ENCODE measurements around the gene SNN. TPM values are rescaled to one million over a fixed set of nuclear protein-coding genes. Genes with fewer than 3 reads are reported as not detected.
A peak's percentile ranks its signal among the peaks of the same experiment; 100 is the strongest.

SNN gene
- total and polyA plus RNA-seq, 9 of the 15 experiments (the other 6 are each of a cell fraction or from before 2014, with no cell fraction given): 0.07 to 2.9 (median 1.9) TPM

GRCh38 chr16:11640987-11641817, 27.1 kb upstream of the SNN start:
- no peak overlapping the region for H3K4me2 ChIP-seq (ENCODE audit: insufficient read depth, low read length)
- ATAC-seq (peak; percentile 70), DNase-seq (ENCODE audit: extremely low read depth in 1 of 4, low spot score in 3 of 4) (peak in 3 of 4 experiments; percentile 34 to 50 (median 39)), FAIRE-seq (peak; percentile 29)
- no peaks in the 10 kb centered on the region for H3K9me3 ChIP-seq (replicated peaks; ENCODE audit: control insufficient read depth, insufficient read depth, low read depth, low read length)
- BruUV-seq (replicated peaks): no TSS peak
- WGBS (ENCODE audit: insufficient coverage, low coverage, missing lambda C conversion rate): 12% methylated on average over 19 of the region's 20 CpGs
- peaks cover 5 to 35% of the 10 kb centered on the region in 2 experiments; a peak in 4 of 5 replicates for H3K27me3 ChIP-seq (ENCODE audit: control insufficient read depth in 2 of 2, insufficient read depth in 2 of 2, low read length in 2 of 2)
- no peaks in the 10 kb centered on the region for H3K79me2 ChIP-seq (ENCODE audit: control insufficient read depth, insufficient read depth, low read length)
- intact Hi-C loops (cut with micrococcal nuclease) (loop anchor here (1.0 kb wide), 2 partner anchors 31 to 109 kb away; no protein-coding TSS in a partner anchor), in situ Hi-C loops (cut with MboI) (no loop called here)
- H3K9ac ChIP-seq (ENCODE audit: insufficient read depth in 1 of 2, low read depth in 2 of 2, low read length in 2 of 2): no peak overlapping the region
- no peak overlapping the region for H2AFZ ChIP-seq (ENCODE audit: low read depth, low read length)
- ChIA-PET CTCF (ENCODE audit: low intra/inter-chr PET ratio) (interaction anchor here (1.0 to 3.1 kb wide), 3 partner anchors 74 to 233 kb away, joined by 3 to 20 read pairs (median 6); no protein-coding TSS in a partner anchor), POLR2A (interaction anchor here (0.7 kb wide), 1 partner anchor 25 kb away, joined by 3 read pairs; no protein-coding TSS in a partner anchor)
- H3K4me1 ChIP-seq (replicated peaks in 1 of 2; ENCODE audit: control insufficient read depth in 2 of 2, insufficient read depth in 2 of 2, low read length in 2 of 2): peaks cover 0 to 10% of the 10 kb centered on the region in 2 experiments; a peak in 3 of 5 replicates
- no peaks in the 10 kb centered on the region for H3K36me3 ChIP-seq (ENCODE audit: control insufficient read depth, insufficient read depth, low read length)
- no peak overlapping the region for H3K4me3 ChIP-seq
- H3K27ac ChIP-seq (ENCODE audit: extremely low read depth, low read depth, low read length): no peak overlapping the region
- H4K20me1 ChIP-seq (replicated peaks; ENCODE audit: control insufficient read depth, insufficient read depth, low read length): 0 out of 2 replicates have a peak, but pooled peaks cover 6% of the 10 kb centered on the region
- H3K9me1 ChIP-seq (ENCODE audit: control insufficient read depth, insufficient read depth, low read length): no peaks in the 10 kb centered on the region
- no peak for TF ChIP-seq ZNF274 (IDR thresholded peaks at IDR 0.05; ENCODE audit: borderline replicate concordance, low read depth, low read length)
- TF ChIP-seq KLF16 (IDR thresholded peaks at IDR 0.05): peak; percentile 38; the same call in 1 of the 2 replicates
- TF ChIP-seq, protein P1, sequence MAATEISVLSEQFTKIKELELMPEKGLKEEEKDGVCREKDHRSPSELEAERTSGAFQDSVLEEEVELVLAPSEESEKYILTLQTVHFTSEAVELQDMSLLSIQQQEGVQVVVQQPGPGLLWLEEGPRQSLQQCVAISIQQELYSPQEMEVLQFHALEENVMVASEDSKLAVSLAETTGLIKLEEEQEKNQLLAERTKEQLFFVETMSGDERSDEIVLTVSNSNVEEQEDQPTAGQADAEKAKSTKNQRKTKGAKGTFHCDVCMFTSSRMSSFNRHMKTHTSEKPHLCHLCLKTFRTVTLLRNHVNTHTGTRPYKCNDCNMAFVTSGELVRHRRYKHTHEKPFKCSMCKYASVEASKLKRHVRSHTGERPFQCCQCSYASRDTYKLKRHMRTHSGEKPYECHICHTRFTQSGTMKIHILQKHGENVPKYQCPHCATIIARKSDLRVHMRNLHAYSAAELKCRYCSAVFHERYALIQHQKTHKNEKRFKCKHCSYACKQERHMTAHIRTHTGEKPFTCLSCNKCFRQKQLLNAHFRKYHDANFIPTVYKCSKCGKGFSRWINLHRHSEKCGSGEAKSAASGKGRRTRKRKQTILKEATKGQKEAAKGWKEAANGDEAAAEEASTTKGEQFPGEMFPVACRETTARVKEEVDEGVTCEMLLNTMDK (IDR thresholded peaks at IDR 0.05; ENCODE audit: borderline replicate concordance, insufficient read depth, low read depth, low read length, poor library complexity, severe bottlenecking): peak; percentile 8
- TF ChIP-seq PCBP2 (IDR thresholded peaks at IDR 0.05; ENCODE audit: low read depth, low read length, poor library complexity, severe bottlenecking): no peak
- peak; percentile 86 for TF ChIP-seq GATA2 (CRISPR knock-in tag; IDR thresholded peaks at IDR 0.05)
- no peak for TF ChIP-seq ZNF3 (CRISPR knock-in tag; IDR thresholded peaks at IDR 0.05)
- no peak for TF ChIP-seq SRSF7 (optimal IDR thresholded peaks at IDR 0.05; ENCODE audit: low read depth, low read length)
- TF ChIP-seq, protein P2, sequence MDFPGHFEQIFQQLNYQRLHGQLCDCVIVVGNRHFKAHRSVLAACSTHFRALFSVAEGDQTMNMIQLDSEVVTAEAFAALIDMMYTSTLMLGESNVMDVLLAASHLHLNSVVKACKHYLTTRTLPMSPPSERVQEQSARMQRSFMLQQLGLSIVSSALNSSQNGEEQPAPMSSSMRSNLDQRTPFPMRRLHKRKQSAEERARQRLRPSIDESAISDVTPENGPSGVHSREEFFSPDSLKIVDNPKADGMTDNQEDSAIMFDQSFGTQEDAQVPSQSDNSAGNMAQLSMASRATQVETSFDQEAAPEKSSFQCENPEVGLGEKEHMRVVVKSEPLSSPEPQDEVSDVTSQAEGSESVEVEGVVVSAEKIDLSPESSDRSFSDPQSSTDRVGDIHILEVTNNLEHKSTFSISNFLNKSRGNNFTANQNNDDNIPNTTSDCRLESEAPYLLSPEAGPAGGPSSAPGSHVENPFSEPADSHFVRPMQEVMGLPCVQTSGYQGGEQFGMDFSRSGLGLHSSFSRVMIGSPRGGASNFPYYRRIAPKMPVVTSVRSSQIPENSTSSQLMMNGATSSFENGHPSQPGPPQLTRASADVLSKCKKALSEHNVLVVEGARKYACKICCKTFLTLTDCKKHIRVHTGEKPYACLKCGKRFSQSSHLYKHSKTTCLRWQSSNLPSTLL (IDR thresholded peaks at IDR 0.05): no peak
- no peak for TF ChIP-seq MTA2 (IDR thresholded peaks at IDR 0.05; ENCODE audit: low read depth)
- no peak for TF ChIP-seq ETV1 (tag; conservative IDR thresholded peaks at IDR 0.05; ENCODE audit: low read depth)
- TF ChIP-seq FOXK2 (conservative IDR thresholded peaks at IDR 0.05 in 1 of 2, IDR thresholded peaks at IDR 0.05 in 1 of 2; ENCODE audit: low read depth in 2 of 2): no peak
- no peak for TF ChIP-seq NKRF (IDR thresholded peaks at IDR 0.05; ENCODE audit: borderline replicate concordance)
- no peak for TF ChIP-seq ZC3H8 (IDR thresholded peaks at IDR 0.05)
- no peak for TF ChIP-seq HNRNPH1 (optimal IDR thresholded peaks at IDR 0.05; ENCODE audit: low read depth, low read length)
- no peak for TF ChIP-seq BACH1 (tag; IDR thresholded peaks at IDR 0.05)

Data from K562 (cell line).